Amniotic epithelial cell (primary cell): ENCODE measurements around the gene IFNLR1.

Experiments used
- DNase-seq: peaks from one replicate; pipeline ENCODE4 v3.0.0-alpha.2; 2010; ENCODE audit warnings: low read depth

IFNLR1 gene

GRCh38 chr1:24120965-24121364 lies 66.1 kb downstream of the IFNLR1 start:
- DNase-seq, result no peak

GRCh38 chr1:24119859-24120756 lies 67.0 kb downstream of the IFNLR1 start:
- DNase-seq, result peak; percentile 62

- no peak for DNase-seq
These were observed 67.6 kb downstream of the IFNLR1 start for GRCh38 chr1:24119489-24119858.

- no peak for DNase-seq
These were observed 68.5 kb downstream of the IFNLR1 start for GRCh38 chr1:24118410-24119242.

DNA sequence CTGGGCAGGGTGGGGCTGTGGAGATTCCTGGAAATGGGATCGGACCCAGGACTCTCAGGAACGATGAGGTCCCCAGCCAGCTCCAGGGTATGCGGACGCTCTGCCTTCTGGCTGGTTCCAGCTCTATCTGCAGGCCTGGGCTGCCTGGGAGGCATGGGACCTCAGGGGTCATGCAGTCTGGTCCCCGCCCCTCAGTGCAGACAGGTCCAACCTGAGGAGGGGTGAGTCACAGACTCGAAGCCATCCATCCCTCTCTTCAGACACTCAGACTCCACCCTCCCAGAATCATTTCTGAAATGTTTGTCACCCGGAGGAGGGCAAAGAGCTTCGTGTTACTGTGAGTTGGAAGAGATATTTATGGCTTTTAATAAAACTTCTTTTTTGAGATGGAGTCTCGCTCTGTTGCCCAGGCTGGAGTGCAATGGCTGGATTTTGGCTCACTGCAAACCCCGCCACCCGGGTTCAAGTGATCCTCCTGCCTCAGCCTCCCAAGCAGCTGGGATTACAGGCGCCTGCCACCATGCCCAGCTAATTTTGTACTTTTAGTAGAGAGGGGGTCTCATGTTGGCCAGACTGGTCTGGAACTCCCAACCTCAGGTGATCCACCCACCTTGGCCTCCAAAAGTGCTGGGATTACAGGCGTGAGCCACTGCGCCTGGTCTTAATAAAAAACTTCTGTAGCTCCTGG lies 69.2 kb downstream of the IFNLR1 start:
- peak; percentile 55 for DNase-seq

DNA sequence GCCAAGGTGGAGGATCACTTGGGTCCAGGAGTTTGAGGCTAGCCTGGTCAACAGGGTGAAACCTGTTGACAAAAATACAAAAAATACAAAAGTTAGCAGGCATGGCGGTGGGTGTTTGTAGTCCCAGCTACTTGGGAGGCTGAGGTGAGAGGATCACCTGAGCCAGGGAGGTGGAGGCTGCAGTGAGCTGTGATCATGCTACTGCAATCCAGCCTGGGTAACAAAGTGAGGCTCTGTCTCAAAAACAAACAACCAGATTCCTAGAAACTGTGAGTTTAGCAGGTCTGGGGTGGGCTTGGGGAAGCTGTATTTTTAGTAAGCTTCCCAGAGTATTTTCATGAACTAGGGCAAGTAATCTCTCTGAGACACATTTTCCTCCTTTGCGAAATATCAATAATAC lies 70.0 kb downstream of the IFNLR1 start:
- no peak for DNase-seq

GRCh38 chr1:24114753-24115152 lies 72.3 kb downstream of the IFNLR1 start:
- no peak for DNase-seq

GRCh38 chr1:24113641-24114033 lies 73.5 kb downstream of the IFNLR1 start:
- DNase-seq, result no peak

DNA sequence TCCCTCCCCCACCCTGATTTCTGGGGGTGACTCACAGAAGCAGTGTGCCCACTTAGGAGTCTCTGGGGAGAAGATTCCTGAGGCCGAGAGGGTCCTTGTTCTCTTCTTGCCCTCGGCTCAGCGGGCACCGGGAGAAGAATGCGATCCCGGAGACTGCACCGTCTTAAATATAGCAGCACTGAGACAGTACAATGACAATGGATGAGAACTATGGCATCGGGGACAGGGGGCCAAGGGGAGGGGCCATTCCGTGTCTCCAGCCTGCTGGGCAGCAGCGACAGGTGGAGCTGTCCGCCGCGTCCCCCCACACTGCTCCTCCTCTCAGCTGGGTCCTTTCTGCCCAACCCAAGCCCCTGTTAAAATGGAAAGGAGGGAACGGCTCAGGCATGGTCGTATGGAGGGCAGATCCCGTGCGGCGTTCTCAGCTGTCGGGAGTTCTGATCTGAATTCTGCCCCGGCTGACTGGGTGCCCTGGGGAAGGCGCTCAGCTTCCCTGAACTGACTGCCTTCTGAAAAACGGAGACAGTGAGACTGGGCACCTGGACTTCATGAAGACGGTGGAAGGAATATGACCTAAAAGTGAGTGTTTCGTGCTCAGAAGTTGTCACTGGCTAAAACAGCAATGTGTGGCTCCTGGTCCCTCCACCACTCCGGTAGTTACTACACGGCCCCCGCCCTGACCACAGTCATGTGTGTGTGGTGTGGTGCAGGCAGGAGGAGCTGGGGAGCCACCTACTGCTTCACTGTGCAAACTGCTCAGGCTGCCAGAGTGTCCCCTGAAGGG lies 74.9 kb downstream of the IFNLR1 start, which contains the start of gene MYOM3:
MYOM3 (minus strand) TSS at position 140 of the 784 bp plus-strand sequence. CDS start 3,499 bp downstream, outside the sequence.
- DNase-seq, result peak; percentile 73

- peak; percentile 45 for DNase-seq
These were observed 75.7 kb downstream of the IFNLR1 start for GRCh38 chr1:24111262-24111995.

- no peak for DNase-seq
These were observed 76.3 kb downstream of the IFNLR1 start for GRCh38 chr1:24110642-24111261.

- no peak for DNase-seq
These were observed 77.2 kb downstream of the IFNLR1 start for GRCh38 chr1:24109686-24110475.

- DNase-seq, result no peak
These were observed 78.0 kb downstream of the IFNLR1 start for GRCh38 chr1:24109166-24109483.

GRCh38 chr1:24108334-24109165 lies 78.5 kb downstream of the IFNLR1 start:
- peak; percentile 83 for DNase-seq

- peak; percentile 74 for DNase-seq
These were observed 79.5 kb downstream of the IFNLR1 start for GRCh38 chr1:24107462-24108138.

- no peak for DNase-seq
These were observed 81.5 kb downstream of the IFNLR1 start for GRCh38 chr1:24105368-24106160.

DNA sequence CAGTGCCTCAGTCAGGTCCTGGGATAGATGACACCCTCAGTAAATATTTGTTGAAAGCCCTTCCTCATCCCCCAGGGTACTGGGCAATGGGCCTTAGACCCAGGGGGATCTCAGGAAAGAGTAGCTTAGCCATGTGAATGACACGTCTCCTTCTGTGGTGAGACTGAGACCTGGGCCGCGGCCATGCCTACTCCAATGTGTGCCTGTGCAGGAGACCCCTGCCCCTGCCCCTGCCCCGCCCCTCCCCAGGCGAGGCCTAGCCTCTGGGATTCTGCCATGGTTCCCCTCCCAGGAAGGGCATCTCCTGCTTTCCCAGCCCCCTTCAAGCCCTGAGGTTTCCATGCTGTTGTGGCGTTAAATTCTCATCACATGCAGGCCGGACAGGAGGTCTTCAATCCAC lies 82.2 kb downstream of the IFNLR1 start:
- no peak for DNase-seq
